ENCODE measurements around the gene WNT7A.

The WNT7A gene

GRCh38 chr3:13791198-13792050 lies 88.4 kb downstream of the WNT7A start:
- no peak for DNase-seq

- no peak for DNase-seq
Observed at GRCh38 chr3:13790376-13791197, 89.3 kb downstream of the WNT7A start.

- DNase-seq = no peak
Observed at GRCh38 chr3:13788522-13789424, 91.1 kb downstream of the WNT7A start.

DNA sequence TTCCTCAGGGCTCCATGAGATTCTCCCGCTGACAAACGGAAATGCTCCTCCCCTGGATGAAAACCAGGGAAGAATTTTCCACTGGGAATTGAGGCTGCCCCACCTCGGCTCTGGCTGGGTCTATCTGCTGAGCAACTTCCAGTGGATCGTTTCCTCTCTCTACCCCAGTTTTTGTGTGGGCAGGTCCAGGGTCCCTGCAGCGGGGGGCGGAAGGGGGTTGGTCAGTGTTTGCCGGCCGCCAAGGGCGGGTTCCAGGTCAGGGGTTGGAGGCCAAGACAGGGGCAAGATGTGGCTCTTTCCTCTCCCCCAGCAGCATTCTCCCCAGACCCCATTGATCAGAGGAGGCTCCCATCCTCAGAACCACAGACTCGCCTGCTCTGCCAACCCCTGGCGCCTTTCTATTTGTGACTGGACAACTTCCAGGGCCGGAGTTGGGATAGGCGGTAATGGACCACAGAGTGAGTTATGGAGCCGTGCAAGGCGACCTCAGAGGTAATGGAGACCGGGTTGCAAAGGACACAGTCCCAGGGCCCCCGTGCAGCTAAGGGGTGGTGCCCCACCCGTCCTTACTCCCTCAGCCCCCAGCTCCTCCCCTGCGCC lies 92.2 kb downstream of the WNT7A start:
- DNase-seq = no peak

- DNase-seq = no peak
Observed at GRCh38 chr3:13786811-13787210, 93.1 kb downstream of the WNT7A start.

GRCh38 chr3:13785853-13786436 lies 93.9 kb downstream of the WNT7A start:
- DNase-seq = no peak

DNA sequence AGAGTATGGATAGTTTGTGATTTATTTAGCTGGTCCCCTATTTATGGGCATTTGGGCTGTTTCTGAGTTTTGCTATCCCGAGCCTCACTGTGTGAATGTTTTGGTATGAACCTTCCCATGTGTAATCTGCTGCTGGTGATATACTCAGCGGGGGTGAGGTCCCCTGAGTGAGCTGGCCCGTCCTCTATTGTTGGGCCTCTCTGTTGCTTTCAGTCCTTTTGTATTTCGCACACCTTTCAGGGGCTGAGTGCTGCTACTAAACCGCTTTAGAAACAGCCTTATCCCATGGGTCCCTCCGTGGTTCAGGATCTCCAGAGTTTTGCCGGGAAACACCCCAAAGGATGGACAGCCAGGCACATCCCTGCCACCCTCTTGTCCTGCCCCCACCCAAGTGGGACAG lies 94.5 kb downstream of the WNT7A start:
- no peak for DNase-seq

DNA sequence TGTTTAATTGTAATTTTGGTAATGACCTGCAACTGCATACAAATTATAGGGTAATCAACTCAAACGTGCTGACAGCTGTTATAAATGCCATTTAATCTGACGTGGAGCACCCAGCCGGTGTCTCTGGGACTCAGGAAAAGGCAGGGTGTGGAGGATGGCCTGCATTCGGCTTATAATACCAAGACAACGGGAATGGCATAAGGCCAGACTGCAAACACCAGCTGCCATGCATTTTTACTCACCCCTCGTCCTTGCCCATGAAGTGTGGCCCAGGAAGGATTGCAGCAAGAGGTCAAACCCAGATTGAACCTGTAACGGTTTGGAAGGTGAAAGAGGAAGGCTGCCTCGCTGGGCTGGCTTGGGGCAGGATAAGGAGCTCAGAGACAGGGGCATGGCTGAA lies 96.4 kb downstream of the WNT7A start:
- DNase-seq = no peak

DNA sequence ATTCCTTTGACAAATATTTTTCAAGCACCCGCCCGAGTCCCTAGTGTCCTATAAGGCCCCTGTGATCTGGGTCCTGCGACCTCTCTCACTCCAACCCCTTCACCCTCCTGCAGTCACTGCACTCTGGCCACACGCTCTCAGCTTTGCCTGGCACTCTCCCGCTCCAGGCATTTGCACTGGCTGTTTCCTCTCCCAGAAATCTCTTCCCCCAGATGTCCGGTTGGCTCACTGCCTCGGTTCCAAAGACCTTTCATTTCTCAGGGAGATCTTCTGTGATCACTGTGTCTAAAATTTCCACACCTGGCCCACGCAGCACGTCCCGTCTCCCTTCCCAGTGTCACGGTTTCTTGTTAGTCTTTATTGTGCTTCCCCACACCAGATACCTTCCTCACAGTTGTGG lies 97.4 kb downstream of the WNT7A start:
- no peak for DNase-seq

DNA sequence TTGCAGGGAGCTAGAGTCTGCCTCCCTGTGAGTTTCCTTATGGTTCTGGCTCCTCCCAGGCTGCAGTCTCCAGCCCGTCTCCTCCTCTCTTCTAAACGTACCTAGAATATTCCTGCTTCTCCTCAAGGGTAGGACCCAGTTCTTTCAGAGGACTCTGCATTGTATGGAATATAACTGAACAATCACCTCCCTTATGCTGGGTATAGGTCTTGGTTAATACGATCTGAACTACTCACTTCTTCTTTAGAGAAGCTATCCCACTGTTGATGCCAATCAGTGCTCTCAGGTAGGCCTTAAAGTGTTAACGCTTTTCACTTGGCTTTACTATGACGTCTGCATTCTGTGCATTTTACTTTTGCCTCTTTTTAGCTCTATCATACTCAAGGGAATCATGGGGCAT lies 98.5 kb downstream of the WNT7A start:
- no peak for DNase-seq

DNA sequence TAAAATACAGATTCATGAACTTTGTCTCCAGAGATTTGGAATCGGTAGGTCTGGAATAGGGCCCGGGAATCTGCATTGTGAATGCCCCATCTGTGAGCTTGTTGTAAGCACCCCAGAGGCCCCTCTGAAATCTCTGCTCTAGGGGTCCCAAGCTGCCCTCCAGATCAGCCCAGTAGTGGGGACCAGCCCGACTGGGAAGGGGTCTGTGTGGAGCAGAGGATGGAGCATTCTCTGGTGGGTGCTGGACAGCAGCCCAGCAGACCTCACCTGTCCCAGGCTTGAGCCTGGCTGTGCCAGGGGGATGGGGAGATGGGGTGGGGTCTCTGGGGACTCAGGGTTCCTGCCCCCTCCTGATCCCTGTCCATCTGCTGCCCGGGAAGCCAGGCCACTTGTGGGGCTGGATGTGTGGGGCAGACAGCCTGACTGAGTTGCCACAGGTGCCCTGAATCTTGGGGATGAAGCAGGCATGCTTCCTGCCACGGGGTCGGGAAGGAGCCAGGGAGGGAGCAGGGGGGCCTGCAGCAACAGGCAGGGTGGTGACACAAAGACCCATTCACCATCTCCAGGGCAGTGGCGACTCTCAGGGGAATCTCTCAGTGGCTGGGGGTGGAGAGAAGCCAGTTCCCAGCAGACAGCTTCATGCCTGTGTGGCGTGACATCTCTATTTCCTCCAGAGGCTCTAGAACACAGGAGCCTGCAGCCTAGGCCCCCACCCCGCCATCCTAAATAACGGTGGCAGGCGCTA lies 99.3 kb downstream of the WNT7A start:
- DNase-seq = peak; percentile 34

DNA sequence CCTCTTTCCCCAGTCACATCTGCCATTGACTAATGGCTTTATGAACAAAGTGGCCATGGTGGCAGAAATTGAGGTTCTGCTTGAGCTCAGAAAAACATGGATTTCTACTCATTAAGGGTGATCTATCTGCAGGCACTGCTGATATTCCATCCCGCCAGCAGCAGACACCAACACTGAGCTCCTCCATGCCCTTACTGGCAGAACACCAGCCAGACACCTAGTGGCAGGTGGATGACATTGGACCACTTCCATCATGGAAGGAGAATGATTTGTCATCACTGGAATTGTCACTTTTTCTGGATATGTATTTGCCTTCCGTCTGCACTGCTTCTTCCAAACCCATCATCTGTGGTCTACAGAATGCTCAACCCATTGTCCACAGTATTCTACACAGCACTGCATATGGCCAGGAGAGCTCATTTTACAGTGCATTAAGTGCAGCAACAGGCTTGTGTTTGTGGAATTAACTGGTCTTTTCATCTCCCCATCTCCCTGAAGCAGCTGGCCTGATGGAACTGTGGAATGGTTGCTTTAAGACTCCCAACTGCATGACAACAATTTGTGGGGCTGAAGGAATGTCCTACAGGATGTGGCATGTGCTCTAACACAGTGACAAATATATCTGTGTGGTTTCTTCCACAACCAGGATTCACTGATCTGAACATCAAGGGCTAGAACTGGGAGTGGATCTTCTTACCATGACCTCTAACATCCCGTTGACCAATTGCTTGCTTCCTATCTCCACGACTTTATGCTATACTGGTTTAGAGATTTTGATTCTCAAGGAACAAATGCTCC lies 103.4 kb downstream of the WNT7A start:
- DNase-seq = no peak

DNA sequence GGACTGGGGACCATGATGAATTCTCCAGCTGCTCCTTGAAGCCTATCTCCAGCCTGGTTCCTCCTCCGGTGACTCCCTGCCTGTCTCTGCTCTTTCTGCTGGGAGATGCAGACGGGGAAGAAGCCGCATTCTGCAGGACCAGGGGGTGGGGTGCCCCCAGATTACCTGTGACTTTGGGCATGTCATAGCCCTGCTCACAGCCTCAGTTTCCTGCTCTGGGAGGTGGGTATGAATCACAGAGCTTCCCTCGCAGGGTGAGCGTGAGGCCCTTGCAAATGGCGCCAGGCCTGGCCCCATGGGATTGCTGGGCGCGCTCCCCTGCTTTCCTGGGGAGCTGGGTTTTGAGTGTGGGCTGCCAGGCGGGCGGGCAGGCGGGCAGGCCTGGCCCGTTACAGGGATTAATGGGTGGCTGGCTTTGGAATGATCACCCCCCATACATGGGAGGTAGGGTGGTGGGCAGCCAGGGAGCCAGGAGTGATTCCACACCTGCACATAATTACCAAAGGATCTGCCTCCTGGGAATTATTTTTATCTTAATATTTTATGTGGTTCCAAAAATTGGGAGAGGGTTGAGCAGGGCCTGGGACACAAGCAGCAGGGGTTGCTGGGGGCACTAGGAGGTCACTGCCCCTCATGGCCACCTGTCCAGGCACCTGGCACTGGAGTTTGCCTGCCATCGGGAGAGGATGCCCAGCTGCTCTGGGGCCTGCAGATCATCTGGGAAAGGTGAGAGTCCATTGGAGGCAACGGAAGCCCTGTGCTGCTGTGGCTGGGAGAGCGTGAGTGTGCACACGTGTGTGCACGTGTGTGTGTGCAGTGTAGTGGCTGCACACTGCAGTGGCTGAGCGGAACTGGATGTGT lies 106.8 kb downstream of the WNT7A start:
- DNase-seq = no peak

- DNase-seq = no peak
Observed at GRCh38 chr3:13772321-13772745, 107.5 kb downstream of the WNT7A start.

- no peak for DNase-seq
Observed at GRCh38 chr3:13771496-13771895, 108.4 kb downstream of the WNT7A start.

- DNase-seq = no peak
Observed at GRCh38 chr3:13770170-13771169, 109.4 kb downstream of the WNT7A start.

DNA sequence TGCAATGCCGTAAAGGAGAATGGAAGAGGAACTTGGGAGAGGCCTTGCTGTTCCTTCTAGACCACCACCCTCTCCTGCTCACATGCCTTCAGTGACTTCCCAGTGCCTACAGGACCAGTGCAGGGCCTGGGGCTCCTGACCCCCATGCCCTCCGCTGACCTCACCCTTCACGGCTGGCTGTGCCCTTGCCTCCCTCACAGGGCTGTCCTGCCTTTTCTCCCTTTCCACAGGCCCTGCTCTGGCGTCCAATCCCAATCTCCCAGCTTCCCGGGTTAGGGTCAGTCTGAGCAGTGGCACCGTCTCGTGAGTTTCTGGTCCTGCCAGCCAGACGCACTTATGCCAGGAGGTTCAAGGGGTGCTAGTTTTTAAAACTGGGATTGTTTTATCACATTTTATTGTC lies 110.4 kb downstream of the WNT7A start:
- DNase-seq = no peak

DNA sequence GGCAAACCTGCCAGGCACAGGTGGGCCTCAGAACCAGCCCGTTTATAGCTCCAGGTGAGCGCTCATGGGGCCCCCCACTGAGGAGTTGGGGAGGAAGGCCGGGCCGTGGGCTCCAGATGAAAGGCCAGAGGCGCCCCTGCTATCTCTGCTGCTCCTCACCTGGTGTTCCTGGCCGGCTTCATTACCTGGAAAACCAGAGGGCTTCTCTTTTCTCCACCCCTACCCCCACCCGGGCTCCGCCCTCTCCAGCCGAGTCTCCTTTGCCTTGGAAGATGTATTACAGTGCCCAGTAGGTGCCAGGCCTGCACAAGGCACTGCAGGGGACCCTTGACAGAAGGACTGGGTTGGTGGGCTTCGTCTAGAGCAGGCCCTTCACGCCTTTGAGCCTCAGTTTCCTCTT lies 111.4 kb downstream of the WNT7A start:
- no peak for DNase-seq

Data from right forelimb (tissue), 1 donor.